ENCODE results near the gene RUBCNL.

DNA sequence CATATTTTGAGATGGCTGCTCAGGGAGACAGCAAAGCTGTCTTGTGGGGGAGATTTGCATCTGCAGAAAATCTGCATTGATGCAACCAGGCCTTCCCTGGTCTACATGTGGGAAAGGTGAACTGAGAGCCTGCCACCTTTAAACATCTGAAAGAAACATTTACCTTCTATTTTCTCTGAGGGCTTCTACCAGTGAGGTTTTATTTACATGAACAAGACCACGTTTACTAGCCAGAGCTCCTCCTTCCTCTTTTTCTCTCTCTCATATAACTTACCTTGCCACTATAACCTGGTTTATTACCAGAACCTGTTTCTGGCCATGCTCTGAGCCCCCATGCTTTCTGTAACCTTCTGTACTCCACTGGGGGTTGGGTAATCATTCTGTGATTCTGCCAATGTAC, 14.4 kb upstream of the RUBCNL start:
- TF ChIP-seq, protein P1, sequence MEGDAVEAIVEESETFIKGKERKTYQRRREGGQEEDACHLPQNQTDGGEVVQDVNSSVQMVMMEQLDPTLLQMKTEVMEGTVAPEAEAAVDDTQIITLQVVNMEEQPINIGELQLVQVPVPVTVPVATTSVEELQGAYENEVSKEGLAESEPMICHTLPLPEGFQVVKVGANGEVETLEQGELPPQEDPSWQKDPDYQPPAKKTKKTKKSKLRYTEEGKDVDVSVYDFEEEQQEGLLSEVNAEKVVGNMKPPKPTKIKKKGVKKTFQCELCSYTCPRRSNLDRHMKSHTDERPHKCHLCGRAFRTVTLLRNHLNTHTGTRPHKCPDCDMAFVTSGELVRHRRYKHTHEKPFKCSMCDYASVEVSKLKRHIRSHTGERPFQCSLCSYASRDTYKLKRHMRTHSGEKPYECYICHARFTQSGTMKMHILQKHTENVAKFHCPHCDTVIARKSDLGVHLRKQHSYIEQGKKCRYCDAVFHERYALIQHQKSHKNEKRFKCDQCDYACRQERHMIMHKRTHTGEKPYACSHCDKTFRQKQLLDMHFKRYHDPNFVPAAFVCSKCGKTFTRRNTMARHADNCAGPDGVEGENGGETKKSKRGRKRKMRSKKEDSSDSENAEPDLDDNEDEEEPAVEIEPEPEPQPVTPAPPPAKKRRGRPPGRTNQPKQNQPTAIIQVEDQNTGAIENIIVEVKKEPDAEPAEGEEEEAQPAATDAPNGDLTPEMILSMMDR (IDR thresholded peaks at IDR 0.05) = no peak
- TF ChIP-seq RFX5 (IDR thresholded peaks at IDR 0.05) = no peak
- no peak for TF ChIP-seq SMC3 (IDR thresholded peaks at IDR 0.05)
- no peak for TF ChIP-seq EP300 (IDR thresholded peaks at IDR 0.05)
- TF ChIP-seq FOSL2 (IDR thresholded peaks at IDR 0.05) = no peak
- TF ChIP-seq FOSL2 (CRISPR knock-in tag; IDR thresholded peaks at IDR 0.05) = no peak
- TF ChIP-seq RARB (CRISPR knock-in tag; IDR thresholded peaks at IDR 0.05) = no peak
- no peak for TF ChIP-seq CBX8 (IDR thresholded peaks at IDR 0.05)
- TF ChIP-seq NFE2L2 (conservative IDR thresholded peaks at IDR 0.05; ENCODE audit: low read length) = no peak
- no peak for TF ChIP-seq MAZ (IDR thresholded peaks at IDR 0.05; ENCODE audit: borderline replicate concordance, low read depth, low read length)
